ENCODE data around the gene IGSF23.

DNA sequence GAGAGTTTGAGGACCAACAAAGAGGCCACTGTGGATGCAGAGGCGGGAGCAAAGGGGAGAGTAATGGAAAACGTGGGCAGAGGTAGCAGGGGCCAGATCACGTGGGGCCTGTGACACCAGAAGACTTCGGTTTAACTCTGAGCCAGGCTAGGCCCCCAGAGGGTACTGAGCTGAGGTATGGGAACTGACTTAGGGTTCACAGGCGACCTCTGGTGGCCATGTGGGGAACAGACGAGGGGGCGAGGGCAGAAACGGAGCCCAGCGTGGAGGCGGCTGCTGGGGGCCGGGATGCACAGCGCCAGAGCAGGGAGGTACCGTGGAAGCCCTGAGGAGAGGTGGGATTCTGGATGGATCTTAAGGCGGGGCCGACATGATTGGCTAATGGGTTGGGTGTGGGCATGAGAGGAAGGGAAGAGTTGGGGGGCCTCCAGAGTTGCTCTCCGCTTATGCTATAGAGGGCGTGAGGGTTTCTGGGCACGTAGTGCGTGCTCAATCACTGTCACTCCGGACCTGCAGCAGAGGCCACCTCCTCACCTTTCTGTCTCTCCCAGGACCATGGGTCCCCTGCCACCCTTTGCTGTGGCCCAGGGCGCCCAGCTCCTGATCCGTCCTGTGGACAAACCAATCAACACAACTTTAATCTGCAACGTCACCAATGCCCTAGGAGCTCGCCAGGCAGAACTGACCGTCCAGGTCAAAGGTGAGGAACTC is 44.0 kb downstream of the IGSF23 start:
- TF ChIP-seq POLR2AphosphoS5 (IDR thresholded peaks at IDR 0.05; ENCODE audit: low read depth, low read length), result no peak
- TF ChIP-seq POLR2A (IDR thresholded peaks at IDR 0.05; ENCODE audit: low read depth, low read length), result no peak
